G401.6 (cell line): Measurements from ENCODE around the gene DMD.
A peak's percentile ranks its signal among the peaks of the same experiment; 100 is the strongest.
"Not testable (repeated sequence)": the region's sequence is repeated elsewhere in the genome, so short reads cannot be mapped to it uniquely, and the experiment has no call there.

ENCODE experiments used
- FAIRE-seq: peaks from 2 replicates; lab custom pipeline; 2012; peaks lifted over from hg19 to GRCh38; lab: Jason Lieb, UNC

DMD gene

GRCh38 chrX:32472364-32472763 is 739.0 kb downstream of the DMD start:
- FAIRE-seq = no peak

GRCh38 chrX:32455704-32456103 is 755.6 kb downstream of the DMD start:
- no peak for FAIRE-seq

- no peak for FAIRE-seq
Measured at GRCh38 chrX:32451954-32452695, 759.2 kb downstream of the DMD start.

GRCh38 chrX:32448945-32449344 is 762.4 kb downstream of the DMD start:
- FAIRE-seq = no peak

- FAIRE-seq = no peak
Measured at GRCh38 chrX:32448320-32448719, 763.0 kb downstream of the DMD start.

GRCh38 chrX:32447640-32448039 is 763.7 kb downstream of the DMD start:
- FAIRE-seq = no peak

- FAIRE-seq = no peak
Measured at GRCh38 chrX:32443841-32444240, 767.5 kb downstream of the DMD start.

- FAIRE-seq = no peak
Measured at GRCh38 chrX:32421266-32421665, 790.1 kb downstream of the DMD start.

- FAIRE-seq = no peak
Measured at GRCh38 chrX:32408389-32408788, 803.0 kb downstream of the DMD start.

- no peak for FAIRE-seq
Measured at GRCh38 chrX:32397562-32398216, 813.7 kb downstream of the DMD start.

GRCh38 chrX:32395878-32396277 is 815.5 kb downstream of the DMD start:
- FAIRE-seq = no peak

- no peak for FAIRE-seq
Measured at GRCh38 chrX:32392655-32393054, 818.7 kb downstream of the DMD start.

- FAIRE-seq = no peak
Measured at GRCh38 chrX:32370456-32371205, 840.7 kb downstream of the DMD start.

- no peak for FAIRE-seq
Measured at GRCh38 chrX:32293962-32294700, 917.2 kb downstream of the DMD start.

- FAIRE-seq = no peak
Measured at GRCh38 chrX:32289356-32289755, 922.0 kb downstream of the DMD start.

- FAIRE-seq = peak; percentile 71
Measured at GRCh38 chrX:32281853-32282252, 929.5 kb downstream of the DMD start.

GRCh38 chrX:32280921-32281320 is 930.4 kb downstream of the DMD start:
- FAIRE-seq = no peak

- FAIRE-seq = no peak
Measured at GRCh38 chrX:32280489-32280888, 930.9 kb downstream of the DMD start.

- no peak for FAIRE-seq
Measured at GRCh38 chrX:32276153-32276552, 935.2 kb downstream of the DMD start.

GRCh38 chrX:32269866-32270265 is 941.5 kb downstream of the DMD start:
- no peak for FAIRE-seq

GRCh38 chrX:32268207-32268606 is 943.1 kb downstream of the DMD start:
- no peak for FAIRE-seq

- FAIRE-seq = no peak
Measured at GRCh38 chrX:32267796-32268195, 943.6 kb downstream of the DMD start.

GRCh38 chrX:32246675-32247074 is 964.7 kb downstream of the DMD start:
- not testable (repeated sequence) for FAIRE-seq
